Mesothelial cell of epicardium (in vitro differentiated cells): ENCODE measurements around the gene L3MBTL1. TPM values are rescaled to one million over a fixed set of nuclear protein-coding genes. Genes with fewer than 3 reads are reported as not detected.

Source experiments
- DNase-seq, 2 experiments: peaks; one replicate each; pipeline ENCODE4 v3.0.0; 2021; ENCODE audit warnings: low spot score in 2 of 2; ENCODE audit not compliant: unreplicated experiment in 2 of 2
- H3K27ac Mint-ChIP-seq: 2 replicates; pipeline ENCODE4 v1.8.0; 2021; ENCODE audit warnings: mixed read lengths
- H3K27me3 Mint-ChIP-seq: 2 replicates; pipeline ENCODE4 v1.8.0; 2021; ENCODE audit warnings: low read depth, mixed read lengths
- H3K36me3 Mint-ChIP-seq: 2 replicates; pipeline ENCODE4 v1.8.0; 2021; ENCODE audit warnings: mixed read lengths
- H3K4me1 Mint-ChIP-seq: 2 replicates; pipeline ENCODE4 v1.8.0; 2021; ENCODE audit warnings: mixed read lengths
- H3K4me3 Mint-ChIP-seq: 2 replicates; pipeline ENCODE4 v1.8.0; 2021; ENCODE audit warnings: mild to moderate bottlenecking, moderate library complexity, mixed read lengths
- H3K9me3 Mint-ChIP-seq: 2 replicates; pipeline ENCODE4 v1.8.0; 2021; ENCODE audit warnings: mixed read lengths
- total RNA-seq: library from RNA; stranded (reverse); gene quantifications from 3 replicates; pipeline ENCODE4 v1.2.1, GENCODE V29; 2021
- TF ChIP-seq, protein P1 (sequence below): fragments of 200-600 bp; sonication (generic); IDR thresholded peaks from one replicate; pipeline ENCODE4 v1.5.0; 2021; ENCODE audit warnings: antibody characterized with exemption; ENCODE audit not compliant: unreplicated experiment

The L3MBTL1 gene
- total RNA-seq, 1 donor from 2014 or later, result 46.7 TPM

DNA sequence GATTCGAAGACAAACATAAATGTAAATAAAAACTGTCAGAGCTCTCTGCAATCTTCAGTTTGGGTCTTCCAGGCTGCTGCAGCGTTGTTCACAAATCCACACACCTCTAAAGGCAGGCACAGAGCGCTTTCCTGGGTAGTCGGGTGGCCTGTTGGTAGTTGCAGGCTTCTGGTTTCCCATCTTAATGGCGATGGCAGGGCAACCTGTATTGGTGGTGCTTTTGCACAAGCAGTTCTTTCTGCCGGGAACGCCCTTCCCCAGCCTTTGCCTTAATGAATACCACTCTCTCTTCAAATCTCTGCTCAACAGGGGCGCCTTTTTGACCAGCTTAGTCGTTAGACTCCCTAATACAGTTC, 82.5 kb downstream of the L3MBTL1 start:
- TF ChIP-seq, protein P1, sequence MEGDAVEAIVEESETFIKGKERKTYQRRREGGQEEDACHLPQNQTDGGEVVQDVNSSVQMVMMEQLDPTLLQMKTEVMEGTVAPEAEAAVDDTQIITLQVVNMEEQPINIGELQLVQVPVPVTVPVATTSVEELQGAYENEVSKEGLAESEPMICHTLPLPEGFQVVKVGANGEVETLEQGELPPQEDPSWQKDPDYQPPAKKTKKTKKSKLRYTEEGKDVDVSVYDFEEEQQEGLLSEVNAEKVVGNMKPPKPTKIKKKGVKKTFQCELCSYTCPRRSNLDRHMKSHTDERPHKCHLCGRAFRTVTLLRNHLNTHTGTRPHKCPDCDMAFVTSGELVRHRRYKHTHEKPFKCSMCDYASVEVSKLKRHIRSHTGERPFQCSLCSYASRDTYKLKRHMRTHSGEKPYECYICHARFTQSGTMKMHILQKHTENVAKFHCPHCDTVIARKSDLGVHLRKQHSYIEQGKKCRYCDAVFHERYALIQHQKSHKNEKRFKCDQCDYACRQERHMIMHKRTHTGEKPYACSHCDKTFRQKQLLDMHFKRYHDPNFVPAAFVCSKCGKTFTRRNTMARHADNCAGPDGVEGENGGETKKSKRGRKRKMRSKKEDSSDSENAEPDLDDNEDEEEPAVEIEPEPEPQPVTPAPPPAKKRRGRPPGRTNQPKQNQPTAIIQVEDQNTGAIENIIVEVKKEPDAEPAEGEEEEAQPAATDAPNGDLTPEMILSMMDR, result no peak
- Mint-ChIP-seq H3K9me3 (no peaks in the 10 kb centered on the region), H3K27me3 (no peaks in the 10 kb centered on the region), H3K36me3 (peaks cover 10% of the 10 kb centered on the region), H3K27ac (peak overlapping the region; percentile 98), H3K4me1 (peaks cover 24% of the 10 kb centered on the region), H3K4me3 (peak overlapping the region; percentile 84)
- DNase-seq, result peak in 1 of 2 experiments; percentile 40

DNA sequence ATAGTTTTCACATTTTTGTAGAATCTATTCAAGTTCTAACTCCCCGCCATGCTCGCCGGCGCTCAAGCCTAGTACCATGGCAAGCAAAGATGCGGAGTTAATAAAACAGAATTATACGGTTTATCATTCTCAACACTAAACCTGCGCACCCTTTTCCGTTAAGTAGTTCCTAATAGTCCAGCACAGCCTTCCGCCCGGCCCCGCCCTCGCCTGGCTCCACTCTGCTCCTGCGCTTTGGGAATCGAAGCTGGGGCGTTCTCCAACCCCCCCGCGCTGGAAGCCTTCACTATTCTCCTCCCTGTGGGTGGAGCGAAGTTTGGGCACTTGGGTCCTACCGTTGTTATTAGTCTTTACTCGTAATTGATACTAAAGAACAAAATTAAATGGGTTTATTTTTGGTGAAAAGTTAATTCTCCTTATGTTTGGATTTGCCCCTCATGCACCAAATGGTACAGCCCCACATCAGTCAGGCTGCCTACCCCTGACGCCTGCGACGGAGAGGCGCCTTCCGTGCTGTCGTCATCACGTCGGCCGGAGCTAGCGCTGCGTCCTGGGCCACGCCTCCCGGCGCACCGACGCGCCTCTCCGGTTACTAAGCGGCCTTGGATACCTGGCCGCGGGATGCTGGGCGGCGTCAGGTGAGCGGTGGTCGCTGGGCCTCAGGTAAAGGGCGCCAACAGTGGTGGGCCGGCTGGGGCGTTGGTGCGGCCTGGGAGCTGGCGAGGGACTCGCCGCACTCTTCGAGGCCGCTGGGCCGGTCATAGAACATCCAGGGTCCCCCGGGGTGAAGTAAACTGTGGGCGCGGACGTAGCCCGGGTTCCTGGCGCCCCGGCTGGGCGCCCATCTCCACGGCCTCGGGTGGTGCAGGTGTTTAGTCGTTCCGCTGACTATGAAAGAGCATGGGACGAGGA, 83.2 kb downstream of the L3MBTL1 start, which contains the start of gene IFT52:
Gene IFT52 (plus strand): TSS at position 546 of the 912 bp plus-strand sequence. CDS start 3,762 bp downstream, outside the sequence.
- TF ChIP-seq, protein P1, result no peak
- Mint-ChIP-seq H3K27ac (peak within 1 kb of the TSS; percentile 98), H3K27me3 (no peaks in the 10 kb centered on the region), H3K4me1 (peaks cover 22% of the 10 kb centered on the region), H3K4me3 (peak within 1 kb of the TSS; percentile 84), H3K9me3 (no peaks in the 10 kb centered on the region), H3K36me3 (peaks cover 10% of the 10 kb centered on the region)
- peak; percentile 84 to 89 for DNase-seq

Other genes with a start within 250 kb of the L3MBTL1 start
- 298 to 316 TPM (median 309 TPM) in 3 replicates for gene SRSF6, start 49.8 kb upstream of the L3MBTL1 start, total RNA-seq
- gene SGK2, start 51.3 kb downstream of the L3MBTL1 start, total RNA-seq, result 7.3 to 10.5 TPM (median 9.9 TPM) in 3 replicates
- gene IFT52, start 83.2 kb downstream of the L3MBTL1 start, total RNA-seq, result 41.6 to 44.7 TPM (median 42.3 TPM) in 3 replicates
- gene MYBL2, start 159.4 kb downstream of the L3MBTL1 start, total RNA-seq, result 22.8 to 26.8 TPM (median 24.3 TPM) in 3 replicates
- not detected in 3 replicates for gene GTSF1L, start 219.3 kb downstream of the L3MBTL1 start, total RNA-seq